GM18508 (cell line): ENCODE data around the gene KIF21A.

Source experiments
- ATAC-seq: cut with Tn5 transposase; IDR thresholded peaks from one replicate; pipeline ENCODE4 v1.9.1; 2021; ENCODE audit warnings: moderate number of reproducible peaks; ENCODE audit not compliant: insufficient read depth, unreplicated experiment

The KIF21A gene

GRCh38 chr12:39431797-39432196 is 11.1 kb downstream of the KIF21A start:
- no peak for ATAC-seq

GRCh38 chr12:39431002-39431796 is 11.7 kb downstream of the KIF21A start:
- ATAC-seq = no peak

GRCh38 chr12:39429809-39430208 is 13.1 kb downstream of the KIF21A start:
- no peak for ATAC-seq

GRCh38 chr12:39427360-39427808 is 15.5 kb downstream of the KIF21A start:
- no peak for ATAC-seq

- ATAC-seq = no peak
These were observed 16.2 kb downstream of the KIF21A start for GRCh38 chr12:39426636-39427240.

DNA sequence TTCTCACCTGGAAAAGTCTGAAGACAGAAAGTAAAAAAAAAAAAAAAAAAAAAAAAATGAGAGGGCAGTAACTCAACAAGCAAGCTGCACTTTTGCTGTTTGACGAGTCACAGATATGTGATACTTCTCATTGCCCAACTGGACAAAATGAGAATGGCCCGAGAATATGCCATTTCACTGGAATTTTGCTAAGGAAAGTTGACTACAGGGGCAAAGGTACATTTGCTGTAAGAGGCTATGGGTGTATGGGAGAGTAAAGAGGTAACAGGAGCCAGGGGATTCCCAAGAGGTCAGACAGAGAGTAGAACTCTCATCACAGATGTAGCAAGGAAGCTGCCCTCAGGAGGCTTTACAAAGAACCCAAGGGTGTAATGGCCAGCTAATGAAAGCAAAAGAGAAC is 22.9 kb downstream of the KIF21A start:
- no peak for ATAC-seq

- ATAC-seq = no peak
These were observed 23.4 kb downstream of the KIF21A start for GRCh38 chr12:39419471-39419870.

DNA sequence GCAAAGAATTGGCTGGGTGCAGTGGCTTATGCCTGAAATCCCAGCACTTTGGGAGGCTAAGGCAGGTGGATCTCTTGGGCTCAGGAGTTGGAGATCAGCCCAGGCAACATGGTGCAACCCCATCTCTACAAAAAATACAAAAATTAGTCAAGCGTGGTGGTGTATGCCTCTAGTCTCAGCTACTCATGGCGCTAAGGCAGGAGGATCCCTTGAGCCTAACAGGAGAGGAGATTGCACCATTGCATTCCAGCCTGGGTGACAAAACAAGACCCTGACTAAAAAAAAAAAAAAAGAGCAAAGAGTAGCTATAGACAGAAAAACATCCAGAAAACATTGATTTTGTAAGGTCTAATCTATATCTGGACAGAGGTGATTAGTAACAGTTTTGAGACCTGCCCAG is 25.0 kb downstream of the KIF21A start:
- ATAC-seq = no peak

- no peak for ATAC-seq
These were observed 28.8 kb downstream of the KIF21A start for GRCh38 chr12:39413836-39414771.

DNA sequence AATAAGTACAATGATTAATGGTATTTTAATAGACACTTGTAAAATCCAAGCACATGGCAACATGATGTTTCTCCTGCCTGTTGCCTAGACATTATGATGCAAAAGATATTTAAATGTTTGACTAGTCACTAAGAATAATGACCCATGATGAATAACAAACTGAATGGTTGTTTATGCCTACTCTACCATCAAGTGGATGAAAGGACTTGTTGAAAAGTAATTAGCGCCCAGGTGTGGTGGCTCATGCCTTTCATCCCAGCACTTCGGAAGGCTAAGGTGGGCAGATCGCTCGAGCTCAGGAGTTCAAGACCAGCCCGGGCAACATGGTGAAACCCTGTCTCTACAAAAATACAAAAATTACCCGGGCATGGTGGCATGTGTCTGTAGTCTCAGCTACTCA is 30.7 kb downstream of the KIF21A start:
- no peak for ATAC-seq

- ATAC-seq = no peak
These were observed 36.7 kb downstream of the KIF21A start for GRCh38 chr12:39406262-39406661.

DNA sequence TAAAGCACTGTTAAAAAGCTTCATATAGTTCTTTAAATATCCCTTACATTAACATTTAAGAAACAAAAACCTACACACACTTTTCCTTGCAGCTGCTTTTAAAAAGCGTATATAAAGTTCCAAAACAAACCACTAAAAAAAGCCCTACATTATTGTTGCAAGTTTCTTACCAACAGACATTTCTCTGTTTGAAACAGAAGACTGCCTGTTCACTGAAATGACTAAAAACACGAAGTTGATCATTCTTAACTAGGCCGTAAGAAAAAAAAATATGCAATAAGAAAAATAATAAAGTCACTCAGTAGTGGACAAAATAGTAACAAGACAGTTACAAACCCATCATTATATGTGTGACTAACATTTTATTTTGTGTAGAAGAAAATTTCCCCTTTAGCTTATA is 37.3 kb downstream of the KIF21A start:
- ATAC-seq = no peak

GRCh38 chr12:39404000-39404399 is 38.9 kb downstream of the KIF21A start:
- ATAC-seq = no peak

GRCh38 chr12:39403376-39403775 is 39.5 kb downstream of the KIF21A start:
- no peak for ATAC-seq

- no peak for ATAC-seq
These were observed 40.0 kb downstream of the KIF21A start for GRCh38 chr12:39402922-39403321.

GRCh38 chr12:39401459-39401858 is 41.5 kb downstream of the KIF21A start:
- no peak for ATAC-seq

DNA sequence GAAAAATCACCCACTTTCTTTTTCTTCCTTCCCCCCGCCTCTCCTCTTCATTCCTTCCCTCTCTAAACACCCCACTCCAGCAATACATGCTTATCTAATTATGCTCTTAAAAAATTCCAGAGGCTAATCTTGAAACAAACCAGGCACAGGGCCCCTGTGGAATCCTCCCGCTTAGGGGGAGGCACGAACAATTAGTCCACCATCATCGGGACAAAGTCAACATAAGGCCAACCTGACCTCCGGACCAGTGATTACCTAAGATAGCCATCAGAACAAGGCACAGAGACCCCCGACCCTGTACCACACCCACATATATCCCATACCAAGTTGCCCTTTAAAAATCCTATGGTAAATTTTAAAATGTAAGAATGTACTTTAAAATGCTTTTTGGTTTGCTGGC is 47.1 kb downstream of the KIF21A start:
- ATAC-seq = no peak

DNA sequence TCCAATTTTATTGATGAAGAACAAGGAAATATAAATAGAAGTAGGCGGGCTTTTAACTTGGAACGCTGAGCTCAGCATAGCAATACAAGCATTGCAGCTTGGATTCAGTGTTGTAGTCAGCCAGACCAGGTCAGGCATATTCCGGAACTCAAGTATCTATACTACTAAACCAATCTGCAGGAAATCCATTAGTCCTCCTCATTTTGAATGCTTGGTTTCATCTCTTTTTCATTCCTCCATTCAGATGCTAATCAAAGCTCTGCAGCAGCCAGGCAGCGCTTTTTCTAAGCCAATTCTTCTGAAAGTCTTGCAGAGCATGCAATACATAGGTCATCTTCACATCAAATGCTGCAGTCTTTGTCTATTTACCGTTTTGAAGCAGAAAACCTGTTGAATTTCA is 49.0 kb downstream of the KIF21A start:
- ATAC-seq = no peak

- no peak for ATAC-seq
These were observed 49.7 kb downstream of the KIF21A start for GRCh38 chr12:39393179-39393578.

DNA sequence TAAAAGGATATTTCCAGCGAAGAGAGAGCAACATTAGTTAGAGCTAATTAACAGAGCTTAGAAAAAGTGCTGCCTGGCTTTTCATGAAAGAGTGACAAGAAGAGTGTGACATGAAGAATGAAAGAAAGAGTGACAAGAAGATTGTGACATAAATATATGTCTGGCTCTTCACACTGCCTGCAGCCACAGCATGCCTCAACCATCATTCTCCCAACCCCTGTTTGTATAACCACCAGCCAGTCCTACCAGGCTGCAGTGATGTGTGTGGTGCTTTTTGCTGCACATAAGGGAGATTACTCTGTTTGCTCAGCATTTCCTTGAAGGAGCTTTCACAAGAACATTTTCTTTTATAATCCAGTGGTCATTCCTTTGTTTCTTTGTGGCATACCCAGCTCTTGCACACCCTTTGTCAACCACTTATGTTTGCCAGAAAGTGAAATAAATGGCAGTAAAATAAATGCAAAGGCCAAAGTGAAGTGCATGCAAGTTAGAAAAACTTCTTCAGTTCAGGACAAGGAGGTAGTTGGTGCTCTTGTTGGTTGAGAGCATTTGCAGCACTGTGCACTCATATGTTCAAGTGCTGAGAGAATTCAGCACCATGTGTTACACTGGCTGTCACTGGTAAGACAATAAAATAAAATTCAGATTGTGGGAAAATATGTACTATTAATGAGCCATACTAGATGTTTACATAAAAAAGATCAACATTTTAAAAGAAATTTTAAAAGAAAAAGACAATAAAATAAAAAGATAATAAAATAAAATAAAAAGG is 50.6 kb downstream of the KIF21A start:
- ATAC-seq = no peak
